OCI-LY7 (cell line): Measurements from ENCODE around the gene CEP68. TPM values are rescaled to one million over a fixed set of nuclear protein-coding genes. Genes with fewer than 3 reads are reported as not detected.

ENCODE experiments used
- BruUV-seq: library from RNA; stranded (reverse); fragments of 400-500 nt; replicated peaks from 2 replicates; lab custom pipeline; 2021; lab: Mats Ljungman, UMichigan
- CTCF ChIA-PET: fragments of 300-600 bp; sonication (Branson Sonifier 250); formaldehyde crosslinking; loops from one replicate; lab custom pipeline; 2022; ENCODE audit warnings: antibody characterized with exemption; ENCODE audit not compliant: unreplicated experiment; lab: Charles Lee
- POLR2A ChIA-PET: fragments of 300-600 bp; sonication (Branson Sonifier 250); formaldehyde crosslinking; loops from one replicate; lab custom pipeline; 2022; ENCODE audit warnings: antibody characterized with exemption; lab: Charles Lee
- DNase-seq: peaks from one replicate; pipeline ENCODE4 v3.0.0-alpha.2; 2015; ENCODE audit warnings: low spot score
- H2AFZ ChIP-seq: fragments of 200-600 bp; sonication (generic), shearing (Covaris generic); 2 replicates; pipeline ENCODE4 v1.6.1; 2014; ENCODE audit warnings: mild to moderate bottlenecking, antibody characterized with exemption, low read length, moderate library complexity
- H3K27ac ChIP-seq: fragments of 200-600 bp; sonication (generic); 2 replicates; pipeline ENCODE4 v1.5.1; 2014; ENCODE audit warnings: mixed run types, low read depth, mild to moderate bottlenecking, moderate library complexity, low read length, inconsistent platforms; ENCODE audit not compliant: poor library complexity, severe bottlenecking
- H3K36me3 ChIP-seq: fragments of 200-600 bp; sonication (generic); 2 replicates; pipeline ENCODE4 v1.6.1; 2014; ENCODE audit warnings: mild to moderate bottlenecking, antibody characterized with exemption, low read length, moderate library complexity, mixed read lengths; ENCODE audit not compliant: insufficient read depth
- H3K4me1 ChIP-seq: fragments of 200-600 bp; sonication (generic); 2 replicates; pipeline ENCODE4 v1.5.1; 2014; ENCODE audit warnings: mild to moderate bottlenecking, low read length; ENCODE audit not compliant: insufficient read depth, poor library complexity, severe bottlenecking
- H3K4me2 ChIP-seq: fragments of 200-600 bp; sonication (generic); 2 replicates; pipeline ENCODE4 v1.6.1; 2014; ENCODE audit warnings: mild to moderate bottlenecking, low read length
- H3K4me3 ChIP-seq: fragments of 200-600 bp; sonication (generic); 2 replicates; pipeline ENCODE4 v1.5.1; 2014; ENCODE audit warnings: mild to moderate bottlenecking, low read depth, low read length; ENCODE audit not compliant: poor library complexity, severe bottlenecking
- H3K79me2 ChIP-seq: fragments of 200-600 bp; sonication (generic); 2 replicates; pipeline ENCODE4 v1.6.1; 2016; ENCODE audit warnings: low read depth, mild to moderate bottlenecking, low read length, moderate library complexity, mixed read lengths; ENCODE audit not compliant: insufficient read depth
- H3K9me2 ChIP-seq: fragments of 200-600 bp; sonication (generic); 2 replicates; pipeline ENCODE4 v1.6.1; 2016; ENCODE audit warnings: mild to moderate bottlenecking, low read length, mixed read lengths; ENCODE audit not compliant: insufficient read depth
- H3K9me3 ChIP-seq: fragments of 200-600 bp; sonication (generic); 2 replicates; pipeline ENCODE4 v1.6.1; 2014; ENCODE audit warnings: mild to moderate bottlenecking, mixed run types, low read length, mixed read lengths
- H4K20me1 ChIP-seq: fragments of 200-600 bp; sonication (generic); 2 replicates; pipeline ENCODE4 v1.6.1; 2014; ENCODE audit warnings: mild to moderate bottlenecking, antibody characterized with exemption, low read length, moderate library complexity, mixed read lengths; ENCODE audit not compliant: insufficient read depth
- EZH2phosphoT487 ChIP-seq: fragments of 200-600 bp; sonication (generic); IDR thresholded peaks from 2 replicates; pipeline ENCODE4 v1.6.1; 2018; ENCODE audit warnings: low read depth, borderline replicate concordance, mild to moderate bottlenecking, mixed run types, antibody characterized with exemption, low read length, moderate library complexity, mixed read lengths
- intact Hi-C: fragments of 100-400 bp; cut with micrococcal nuclease; formaldehyde crosslinking; loops from one replicate; pipeline ENCODE4 v1.10.0; 2022; ENCODE audit not compliant: unreplicated experiment
- total RNA-seq, 2 experiments: library from RNA; depleted of rRNA in 1 of 2; stranded (reverse); fragments of >200 nt in 1 of 2; shearing (Covaris generic) in 1 of 2; gene quantifications; 2 replicates each; pipeline ENCODE4 v1.2.3, GENCODE V29; 2014 to 2022
- TF ChIP-seq, protein P1 (sequence below): fragments of 200-600 bp; sonication (generic); conservative IDR thresholded peaks from 2 replicates; pipeline ENCODE4 v1.5.1; 2014; ENCODE audit warnings: mild to moderate bottlenecking, antibody characterized with exemption, low read length, moderate library complexity, mixed read lengths

The CEP68 gene
- total RNA-seq, 2 experiments from 2014 or later: 8.7 to 17.1 TPM

DNA sequence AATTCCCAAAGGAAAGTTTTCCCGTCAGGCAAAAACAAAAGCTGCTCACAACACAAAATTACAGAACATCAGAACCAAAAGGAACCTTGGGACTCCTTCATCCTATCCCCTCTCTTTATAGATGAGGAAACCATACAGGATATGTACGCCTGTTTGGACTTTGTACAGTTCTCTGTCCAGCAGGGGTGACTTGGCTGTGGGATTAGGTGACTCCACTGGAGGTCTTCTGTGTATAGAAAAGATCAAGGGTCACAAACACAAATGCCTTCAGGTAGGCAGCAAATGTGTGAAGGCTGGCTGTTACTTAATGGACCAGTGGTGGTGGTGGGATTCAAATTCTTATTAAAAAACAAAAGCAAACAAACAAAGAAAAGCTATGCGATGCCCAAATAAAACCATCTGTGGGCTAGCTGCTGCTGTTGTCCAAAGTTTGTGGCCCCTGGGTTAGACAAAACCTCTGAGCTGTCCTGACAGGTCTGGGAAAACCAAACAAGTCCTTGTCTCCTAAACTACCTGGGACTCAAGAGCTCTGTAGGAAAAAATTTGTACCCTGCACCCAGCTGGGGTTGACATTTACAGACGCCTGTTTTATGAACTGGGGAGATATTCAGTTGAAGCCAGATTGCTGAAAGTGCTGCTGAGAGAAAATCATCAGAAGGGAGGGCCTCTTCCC lies 1.3 kb upstream of the CEP68 start:
- ChIA-PET POLR2A (interaction anchor here (0.7 to 3.4 kb wide), 24 partner anchors 7 to 173 kb away, joined by 3 to 25 read pairs (median 5); partner anchors contain the start of genes ACTR2 and RAB1A), CTCF (interaction anchor here (0.5 to 1.6 kb wide), 4 partner anchors 9 to 136 kb away, joined by 3 to 6 read pairs (median 4); no protein-coding TSS in a partner anchor)
- Histone ChIP-seq H2AFZ (no peak overlapping the region), H3K36me3 (peaks cover 18% of the 10 kb centered on the region), H3K4me1 (peaks cover 67% of the 10 kb centered on the region), H4K20me1 (no peaks in the 10 kb centered on the region), H3K4me2 (peak overlapping the region; percentile 88), H3K4me3 (peak overlapping the region; percentile 82), H3K9me2 (no peaks in the 10 kb centered on the region), H3K9me3 (peaks cover 16% of the 10 kb centered on the region; the same call in 1 of the 2 replicates), H3K79me2 (peaks cover 21% of the 10 kb centered on the region; the same call in 1 of the 2 replicates), H3K27ac (peak overlapping the region; percentile 56)
- no TSS peak for BruUV-seq
- no peak for DNase-seq
- intact Hi-C loops: loop anchor here (5.0 kb wide), 2 partner anchors 382 to 502 kb away; no protein-coding TSS in a partner anchor
- no peak for TF ChIP-seq EZH2phosphoT487
- TF ChIP-seq, protein P1, sequence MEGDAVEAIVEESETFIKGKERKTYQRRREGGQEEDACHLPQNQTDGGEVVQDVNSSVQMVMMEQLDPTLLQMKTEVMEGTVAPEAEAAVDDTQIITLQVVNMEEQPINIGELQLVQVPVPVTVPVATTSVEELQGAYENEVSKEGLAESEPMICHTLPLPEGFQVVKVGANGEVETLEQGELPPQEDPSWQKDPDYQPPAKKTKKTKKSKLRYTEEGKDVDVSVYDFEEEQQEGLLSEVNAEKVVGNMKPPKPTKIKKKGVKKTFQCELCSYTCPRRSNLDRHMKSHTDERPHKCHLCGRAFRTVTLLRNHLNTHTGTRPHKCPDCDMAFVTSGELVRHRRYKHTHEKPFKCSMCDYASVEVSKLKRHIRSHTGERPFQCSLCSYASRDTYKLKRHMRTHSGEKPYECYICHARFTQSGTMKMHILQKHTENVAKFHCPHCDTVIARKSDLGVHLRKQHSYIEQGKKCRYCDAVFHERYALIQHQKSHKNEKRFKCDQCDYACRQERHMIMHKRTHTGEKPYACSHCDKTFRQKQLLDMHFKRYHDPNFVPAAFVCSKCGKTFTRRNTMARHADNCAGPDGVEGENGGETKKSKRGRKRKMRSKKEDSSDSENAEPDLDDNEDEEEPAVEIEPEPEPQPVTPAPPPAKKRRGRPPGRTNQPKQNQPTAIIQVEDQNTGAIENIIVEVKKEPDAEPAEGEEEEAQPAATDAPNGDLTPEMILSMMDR: no peak

DNA sequence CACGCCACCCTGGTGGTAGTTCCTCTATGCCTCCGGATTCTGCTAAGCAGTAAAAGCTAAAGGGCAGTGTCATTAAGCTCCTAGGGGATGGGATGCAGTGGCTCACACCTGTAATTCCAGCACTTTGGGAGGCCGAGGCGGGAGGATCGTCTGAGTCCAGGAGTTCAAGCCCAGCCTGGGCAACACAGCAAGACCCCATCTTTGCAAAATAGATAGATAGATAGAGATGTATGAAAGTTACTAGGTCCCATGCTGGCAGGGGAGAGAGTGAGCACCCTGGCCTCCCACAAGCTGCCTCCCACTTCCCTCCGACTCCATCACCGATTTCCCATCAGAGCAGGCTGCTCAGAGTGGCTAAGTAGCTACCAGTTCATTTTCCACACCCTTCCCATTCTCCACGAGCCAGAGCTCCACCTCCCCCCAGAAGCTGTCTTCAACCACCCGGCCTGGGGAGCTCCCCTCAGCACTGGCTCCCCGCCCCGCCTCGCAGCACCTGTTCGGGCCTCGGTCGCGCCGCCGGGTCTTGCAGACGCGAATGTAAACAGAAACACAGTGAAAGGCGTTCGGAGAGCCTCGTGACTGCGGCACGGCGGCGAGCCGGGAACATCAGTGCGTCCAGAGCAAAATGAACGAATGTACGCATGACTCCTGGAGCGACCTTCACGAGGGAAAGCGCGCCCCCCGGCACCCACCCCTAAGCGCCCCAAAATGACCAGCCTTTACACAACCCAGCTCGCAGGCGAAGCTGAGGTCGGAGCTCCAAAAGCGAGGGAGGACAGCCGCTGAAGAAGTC lies 598 bp upstream of the CEP68 start:
- no peaks in the 10 kb centered on the region for H3K9me2 ChIP-seq
- peaks cover 21% of the 10 kb centered on the region; the same call in 1 of the 2 replicates for H3K79me2 ChIP-seq
- peak; percentile 80 for DNase-seq
- peaks cover 68% of the 10 kb centered on the region for H3K4me1 ChIP-seq
- ChIA-PET CTCF (interaction anchor here (0.5 to 1.6 kb wide), 9 partner anchors 9 to 352 kb away, joined by 3 to 11 read pairs (median 4); no protein-coding TSS in a partner anchor), POLR2A (interaction anchor here (0.6 to 3.4 kb wide), 34 partner anchors 8 to 518 kb away, joined by 3 to 25 read pairs (median 4); partner anchors contain the start of gene RAB1A)
- intact Hi-C loops: loop anchor here (5.0 kb wide), 2 partner anchors 382 to 502 kb away; no protein-coding TSS in a partner anchor
- TF ChIP-seq, protein P1: no peak
- TF ChIP-seq EZH2phosphoT487: no peak
- peaks cover 18% of the 10 kb centered on the region for H3K36me3 ChIP-seq
- peak overlapping the region; percentile 82 for H3K4me3 ChIP-seq
- TSS peak; percentile 54 for BruUV-seq
- H2AFZ ChIP-seq: peak overlapping the region; percentile 52; the same call in 1 of the 2 replicates
- peaks cover 16% of the 10 kb centered on the region; the same call in 1 of the 2 replicates for H3K9me3 ChIP-seq
- peak overlapping the region; percentile 56 for H3K27ac ChIP-seq
- H3K4me2 ChIP-seq: peak overlapping the region; percentile 88
- H4K20me1 ChIP-seq: no peaks in the 10 kb centered on the region
